HCT116 (cell line): ENCODE measurements around the gene PRKN.

Experiments
- CEBPB ChIP-seq: IDR thresholded peaks from 2 replicates; pipeline ENCODE4 v1.6.1; 2012; ENCODE audit warnings: low read depth
- CTCF ChIP-seq, 3 experiments: fragments of 200-600 bp in 1 of 3; sonication (generic) in 1 of 3; IDR thresholded peaks in 2 of 3; conservative IDR thresholded peaks in 1 of 3; 2 replicates each; pipeline ENCODE4 v1.5.1; 2012 to 2017; ENCODE audit warnings: low read depth in 2 of 3, low read length in 2 of 3, antibody characterized with exemption in 1 of 3, borderline replicate concordance in 1 of 3, control low read depth in 1 of 3, mild to moderate bottlenecking in 1 of 3, mixed read lengths in 1 of 3, mixed run types in 1 of 3, moderate library complexity in 1 of 3; ENCODE audit not compliant: insufficient read depth in 1 of 3
- ZNF274 ChIP-seq: fragments of 200-500 bp; sonication (Bioruptor generic); IDR thresholded peaks from 2 replicates; pipeline ENCODE4 v1.6.1; 2014; ENCODE audit warnings: mild to moderate bottlenecking, low read depth, low read length, inconsistent platforms

DNA sequence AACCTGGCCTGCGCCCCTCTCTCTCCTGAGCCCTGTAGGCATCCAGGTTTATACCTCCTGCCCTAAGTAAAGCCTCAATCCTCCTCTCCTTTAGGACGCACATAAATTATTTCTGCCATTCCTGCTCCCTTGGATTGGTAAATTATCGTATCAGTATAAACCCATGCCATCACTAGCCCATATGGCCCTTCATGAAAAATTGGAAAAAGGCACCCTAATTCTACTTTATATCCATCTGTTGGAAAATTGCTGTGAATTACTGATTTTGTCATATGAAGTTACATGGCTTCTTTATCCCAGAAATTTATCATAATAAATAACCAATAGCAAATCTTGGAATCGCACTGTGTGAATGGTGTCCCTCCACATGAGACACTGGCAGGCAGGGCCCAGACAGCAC, 395.2 kb downstream of the PRKN start:
- no peak for TF ChIP-seq CTCF (IDR thresholded peaks at IDR 0.05 in 2 of 3, conservative IDR thresholded peaks at IDR 0.05 in 1 of 3; ENCODE audit: borderline replicate concordance in 1 of 3, insufficient read depth in 1 of 3, low read depth in 2 of 3, low read length in 2 of 3)
- no peak for TF ChIP-seq ZNF274
- no peak for TF ChIP-seq CEBPB
